MM.1S (cell line): Measurements from ENCODE around the gene EVL.

Experiments used
- CTCF ChIP-seq: fragments of 300-600 bp; sonication (generic); IDR thresholded peaks from 2 replicates; pipeline ENCODE4 v1.5.1; 2016; ENCODE audit warnings: antibody characterized with exemption, low read length, mixed read lengths
- EZH2 ChIP-seq: fragments of 300-600 bp; sonication (generic); optimal IDR thresholded peaks from 2 replicates; pipeline ENCODE3; 2017; ENCODE audit warnings: low read depth, mild to moderate bottlenecking, antibody characterized with exemption, low read length, mixed read lengths
- EZH2phosphoT487 ChIP-seq: fragments of 300-600 bp; sonication (generic); IDR thresholded peaks from 2 replicates; pipeline ENCODE4 v1.6.1; 2018; ENCODE audit warnings: antibody characterized with exemption, low read length

DNA sequence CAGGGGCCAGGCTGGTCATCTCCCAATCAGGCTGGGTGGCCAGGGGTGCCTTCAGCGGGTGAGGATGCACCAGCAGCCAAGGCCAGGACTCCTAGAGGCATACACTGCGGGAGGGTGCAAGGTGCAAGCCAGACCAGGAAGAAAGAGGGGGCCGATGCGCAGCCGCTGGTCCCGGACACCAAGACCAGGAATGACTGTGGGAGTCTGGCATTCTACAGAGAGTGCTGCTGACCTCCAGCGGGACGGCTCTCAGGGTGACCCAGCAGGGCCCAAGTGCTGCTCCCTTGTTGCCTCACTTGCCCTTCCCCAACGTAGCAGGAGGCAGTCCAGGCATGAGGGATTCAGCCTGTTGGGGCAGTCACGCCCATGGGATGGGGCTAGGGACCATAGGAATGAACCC is 58.4 kb downstream of the EVL start:
- TF ChIP-seq CTCF (no peak), EZH2 (no peak), EZH2phosphoT487 (no peak)
